ENCODE results near the gene PDE6D. TPM values are rescaled to one million over a fixed set of nuclear protein-coding genes. Genes with fewer than 3 reads are reported as not detected.

The PDE6D gene
- total RNA-seq, result 14.2 TPM

DNA sequence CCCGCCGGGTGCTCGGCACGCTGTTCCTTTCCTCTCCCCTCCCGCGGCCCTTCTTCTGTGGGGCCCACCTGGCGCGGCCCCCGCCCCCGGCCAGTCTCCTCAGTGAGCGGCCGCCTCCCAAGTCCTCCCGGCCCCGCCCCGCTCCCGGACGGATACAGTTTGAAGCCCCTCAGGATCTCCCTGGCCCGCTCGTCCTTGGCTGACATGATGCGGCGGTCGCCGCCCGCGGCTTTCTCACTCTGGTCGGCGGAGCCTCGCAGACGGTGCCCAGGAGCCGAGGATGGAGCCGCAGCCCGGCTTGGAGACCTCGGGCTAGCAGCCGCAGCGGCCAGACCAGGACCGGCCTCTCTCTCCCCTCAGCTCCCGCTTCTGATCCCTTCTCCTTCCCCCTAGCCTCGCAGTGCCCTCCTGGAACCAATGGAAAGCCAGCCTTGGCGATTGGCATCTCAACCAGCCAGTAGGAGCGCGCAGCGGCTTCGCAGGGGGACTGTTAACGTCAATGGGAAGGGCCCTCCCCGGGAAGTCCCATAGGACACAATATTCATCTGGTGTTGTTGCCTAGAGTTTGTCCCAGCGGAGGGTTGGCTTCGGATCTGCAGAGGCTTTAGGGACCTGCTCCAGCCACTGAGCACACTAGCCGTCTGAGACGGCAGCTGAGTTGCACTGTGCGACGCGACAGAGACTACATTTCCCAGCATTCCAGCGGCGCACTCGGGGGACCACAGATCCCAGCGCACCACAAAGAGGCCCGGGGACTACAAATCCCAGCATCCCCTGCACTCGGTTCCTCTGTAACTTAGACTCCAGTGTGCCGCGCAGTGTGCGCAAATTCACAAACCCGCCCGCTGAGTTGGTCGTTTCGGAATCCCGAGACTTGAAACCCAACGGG is at the start of gene PDE6D:
PDE6D (minus strand) TSS at position 374 of the 889 bp plus-strand sequence; CDS start at position 206, 168 bp downstream.
- peak; percentile 99 for DNase-seq

DNA sequence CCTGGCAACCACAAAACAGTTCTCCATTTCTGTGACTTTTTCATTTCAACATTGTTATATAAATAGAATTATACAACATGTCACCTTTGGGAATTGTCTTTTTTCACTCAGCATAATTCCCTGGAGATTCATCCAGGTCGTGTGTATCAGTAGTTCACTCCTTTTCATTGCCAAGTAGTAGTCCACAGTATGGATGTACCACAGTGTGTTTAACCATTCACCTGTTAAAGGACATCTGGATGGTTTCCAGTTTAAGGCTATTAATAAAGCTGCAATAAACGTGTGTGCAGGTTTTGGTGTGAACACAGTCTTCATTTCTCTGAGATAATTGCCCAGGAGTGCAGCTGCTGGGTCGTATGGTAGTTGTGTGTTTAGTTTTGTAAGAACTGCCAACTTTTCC is 40.8 kb upstream of the PDE6D start:
- DNase-seq, result no peak

DNA sequence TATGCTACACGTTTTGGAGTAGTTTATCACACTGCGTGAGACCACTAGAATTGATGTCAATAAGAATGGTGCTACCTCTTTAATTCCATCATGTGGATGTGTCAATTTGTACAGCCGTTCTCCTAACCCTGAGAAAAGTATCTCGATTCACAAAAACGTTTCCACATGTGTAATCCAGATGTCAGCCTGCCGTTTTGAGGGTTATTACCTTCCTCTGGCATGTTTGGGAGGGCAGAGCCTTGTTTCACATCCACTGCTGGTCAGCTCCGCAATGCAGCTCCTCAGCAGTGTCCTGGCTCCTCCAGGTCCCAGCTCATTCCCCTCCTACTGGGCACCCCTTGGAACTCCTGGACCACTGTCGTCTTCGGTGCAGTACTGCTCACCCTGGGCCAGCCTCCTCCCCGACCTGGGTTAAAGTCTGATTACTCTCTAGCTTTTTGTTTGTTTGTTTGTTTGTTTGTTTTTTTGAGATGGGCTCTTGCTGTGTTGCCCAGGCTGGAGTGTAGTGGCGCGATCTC is 39.8 kb upstream of the PDE6D start:
- DNase-seq, result no peak

DNA sequence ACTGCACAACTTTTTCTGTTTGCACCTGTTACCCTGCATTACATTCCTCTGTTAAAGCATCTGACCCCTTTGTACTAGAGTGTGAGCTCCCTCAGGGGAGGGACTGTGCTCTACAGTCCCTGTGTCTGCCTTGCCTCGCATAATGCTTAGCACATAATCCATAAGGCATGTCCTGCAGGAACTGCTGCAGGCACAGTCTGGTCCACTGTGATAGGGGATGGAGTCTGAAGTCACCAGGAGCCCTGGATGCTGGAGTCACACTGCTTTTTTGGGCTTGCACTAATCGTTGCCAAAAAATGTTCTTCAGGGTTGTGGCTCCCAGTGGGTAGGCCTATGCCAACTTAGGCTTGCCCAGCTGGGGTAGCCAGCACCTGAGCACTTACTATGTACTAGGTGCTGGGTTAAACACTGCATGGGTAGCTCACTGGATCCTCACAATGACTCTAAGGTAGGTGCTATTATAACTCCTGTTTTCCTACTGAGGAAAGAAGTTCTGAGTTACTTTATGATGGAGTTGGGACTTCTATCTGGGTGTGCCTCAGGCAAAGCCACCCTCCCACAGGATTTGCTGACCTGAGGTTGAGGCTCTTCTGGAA is 38.5 kb upstream of the PDE6D start:
- DNase-seq, result no peak

DNA sequence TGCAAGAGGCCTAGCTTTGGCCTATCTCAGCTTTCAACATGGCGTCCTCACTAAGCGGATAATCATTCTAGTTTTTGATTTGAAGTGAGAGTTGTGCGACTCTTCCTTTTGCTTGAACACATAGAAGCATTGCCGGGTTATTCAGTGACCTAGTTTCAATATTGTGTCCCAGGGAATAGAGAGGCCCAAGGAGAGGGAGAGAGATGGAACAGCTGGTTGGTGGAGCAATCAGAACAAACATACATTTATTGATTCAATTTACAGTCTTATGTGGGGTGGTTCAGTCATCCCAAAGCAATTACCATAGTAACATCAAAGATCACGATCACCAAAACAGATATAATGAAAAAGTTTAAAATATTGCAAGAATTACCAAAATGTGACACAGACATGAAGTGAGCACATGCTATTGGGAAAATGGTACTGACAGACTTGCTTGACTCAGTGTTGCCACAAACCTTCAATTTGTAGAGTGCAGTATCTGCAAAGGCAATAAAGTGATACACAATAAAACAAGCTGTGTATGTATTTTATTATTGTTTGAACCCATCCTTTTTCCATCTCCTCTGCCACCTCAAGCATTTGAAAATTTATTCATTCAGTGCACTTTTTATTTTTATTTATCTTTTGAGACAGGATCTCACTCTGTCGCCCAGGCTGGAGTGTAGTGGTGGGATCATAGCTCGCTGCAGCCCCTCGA is 35.4 kb upstream of the PDE6D start:
- DNase-seq, result no peak

DNA sequence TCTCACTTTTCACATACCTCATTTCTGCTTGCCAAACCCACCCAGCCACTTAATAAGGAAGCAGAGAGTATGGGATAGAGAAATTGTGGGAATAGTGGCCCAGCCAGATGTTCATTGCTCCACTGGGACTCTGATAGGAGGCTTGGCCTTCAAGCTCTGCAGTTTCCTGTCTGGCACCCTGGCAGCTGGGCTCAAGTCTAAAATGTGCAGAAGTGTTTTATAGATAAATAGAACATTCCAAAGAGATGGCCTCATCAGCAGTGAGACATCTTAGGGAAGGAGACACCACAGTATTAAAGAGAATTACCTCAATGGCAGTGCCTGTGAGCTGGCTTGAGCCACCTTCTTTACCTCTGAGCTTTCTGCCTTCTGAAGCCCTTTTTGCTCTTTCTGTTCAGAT is 29.8 kb upstream of the PDE6D start:
- no peak for DNase-seq

DNA sequence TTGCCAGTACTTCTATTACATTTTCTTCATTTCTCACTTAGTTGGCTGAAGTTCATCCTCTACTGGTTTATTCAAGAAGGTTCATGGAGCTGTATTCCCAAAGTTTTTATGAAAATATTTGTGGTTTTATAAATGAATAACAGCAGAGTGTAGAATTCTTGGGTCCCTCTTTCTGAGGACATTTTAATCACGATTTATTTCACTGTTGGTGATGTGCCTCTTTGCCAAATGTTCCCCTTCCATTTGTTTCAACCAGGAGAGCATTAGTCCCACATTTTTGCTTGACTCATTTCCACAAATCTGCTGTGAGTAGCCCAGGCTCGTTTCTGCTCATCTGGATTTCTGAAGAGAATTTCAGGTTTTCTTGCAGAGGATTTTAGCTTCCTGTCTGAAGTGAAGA is 25.9 kb upstream of the PDE6D start:
- DNase-seq, result peak; percentile 18

DNA sequence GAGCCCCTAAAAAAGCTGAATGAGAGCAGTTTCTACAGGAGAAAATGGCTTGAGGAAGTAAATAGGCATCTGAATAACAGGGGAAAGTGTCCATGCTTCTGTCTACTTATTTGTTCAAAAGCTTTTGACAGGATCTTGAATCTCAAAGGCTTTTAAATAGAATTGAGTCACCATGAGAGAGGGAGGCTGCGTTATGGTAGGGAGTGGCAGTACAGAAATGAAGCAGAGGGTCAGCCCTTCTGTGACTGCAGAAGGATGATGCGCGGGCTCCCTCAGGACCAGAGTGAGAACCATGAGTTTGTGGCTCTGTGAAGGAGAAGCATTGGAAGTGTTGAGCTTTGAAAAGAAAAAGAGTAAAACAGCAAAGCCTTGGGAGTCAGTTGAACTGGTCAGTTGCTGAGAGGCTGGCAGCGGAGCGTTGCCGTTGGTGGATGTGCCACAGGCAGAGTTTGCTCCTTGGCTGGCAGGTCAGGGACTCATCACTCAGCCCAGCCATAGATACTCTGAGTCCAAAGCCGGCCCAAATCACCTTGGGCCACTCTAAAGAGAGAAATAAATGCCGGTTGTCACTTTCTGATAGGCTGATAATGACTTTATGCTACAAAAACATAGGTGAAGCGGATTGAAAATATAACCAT is 22.5 kb upstream of the PDE6D start:
- DNase-seq, result no peak

DNA sequence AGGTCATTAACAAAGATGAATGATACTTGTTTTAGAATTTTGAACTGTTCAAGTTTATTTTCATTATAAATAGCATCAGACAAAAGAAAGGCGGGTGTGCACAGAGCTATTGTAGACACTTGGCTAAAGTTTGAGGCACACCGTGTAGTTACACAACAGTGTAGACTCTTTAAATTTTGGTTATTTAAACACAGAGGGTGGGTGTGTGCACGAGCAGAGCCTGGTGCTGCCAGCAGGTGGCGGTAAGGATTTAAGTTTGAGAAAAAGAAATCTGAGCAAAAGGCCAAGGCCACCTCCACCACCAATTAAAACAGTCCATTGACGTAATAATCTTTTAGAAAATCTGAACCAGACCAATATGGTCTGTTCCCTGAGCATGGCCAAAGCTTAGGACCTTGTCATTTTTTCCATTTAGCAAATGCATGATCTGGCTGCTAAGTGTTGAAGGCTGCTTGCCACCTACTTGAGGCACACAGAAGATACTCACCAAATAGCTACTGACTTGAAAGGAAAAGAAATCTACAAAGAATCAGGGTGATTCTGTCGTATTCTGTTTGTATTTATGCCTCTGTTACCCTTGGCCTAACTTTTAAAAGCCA is 19.5 kb upstream of the PDE6D start:
- no peak for DNase-seq

DNA sequence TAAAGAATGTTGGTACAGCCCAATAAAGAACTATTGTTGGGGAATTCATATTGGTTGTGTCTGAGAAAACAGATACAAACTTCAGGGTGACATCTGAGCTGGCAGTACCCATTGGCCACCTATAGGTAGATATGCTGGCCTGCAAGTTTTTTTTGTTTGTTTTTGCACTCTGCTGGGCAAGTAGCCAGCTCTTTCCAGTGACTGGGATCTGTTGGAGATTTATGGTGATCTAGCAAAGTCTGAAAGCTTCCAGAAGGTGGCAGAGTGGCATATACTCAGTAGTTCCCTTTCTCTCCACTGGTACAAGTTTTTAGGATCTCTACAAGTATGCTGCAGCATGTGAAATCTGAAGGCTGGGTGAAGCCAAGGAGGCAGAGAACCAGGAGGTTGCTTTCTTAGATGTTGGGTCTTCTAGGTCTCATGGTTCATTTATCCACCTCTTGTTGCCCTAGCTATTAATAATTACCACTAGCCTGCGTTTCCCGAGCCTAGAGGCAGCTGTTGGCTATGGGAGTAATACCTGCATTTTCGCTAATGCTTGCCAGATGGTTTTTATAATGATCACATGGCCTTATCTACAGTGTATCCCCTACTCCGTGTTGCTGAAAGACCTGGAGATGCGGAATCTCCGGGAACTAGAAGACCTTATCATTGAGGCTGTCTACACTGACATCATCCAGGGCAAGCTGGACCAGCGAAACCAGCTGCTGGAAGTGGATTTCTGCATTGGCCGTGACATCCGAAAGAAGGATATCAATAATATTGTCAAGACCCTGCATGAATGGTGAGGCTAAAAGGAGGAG is 14.6 kb upstream of the PDE6D start:
- no peak for DNase-seq

DNA sequence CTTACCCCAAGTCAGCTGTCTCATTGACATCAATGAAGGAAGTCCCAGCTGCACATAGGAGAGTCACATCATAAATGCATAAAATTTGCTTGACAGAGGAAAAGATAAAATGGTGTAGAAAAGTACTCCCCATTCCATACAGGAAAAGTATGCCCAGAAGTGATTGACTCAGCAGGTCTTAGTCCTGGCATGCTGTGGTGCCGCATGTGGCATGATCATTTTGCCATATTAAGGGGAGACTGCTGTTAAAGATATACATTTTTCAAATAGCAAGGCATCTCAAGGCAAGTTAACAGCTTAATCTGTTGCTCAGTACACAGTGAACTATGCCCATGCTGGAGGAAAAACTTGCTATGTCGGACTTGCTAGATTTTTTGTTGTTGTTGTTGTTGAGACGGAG is 13.3 kb upstream of the PDE6D start:
- no peak for DNase-seq

DNA sequence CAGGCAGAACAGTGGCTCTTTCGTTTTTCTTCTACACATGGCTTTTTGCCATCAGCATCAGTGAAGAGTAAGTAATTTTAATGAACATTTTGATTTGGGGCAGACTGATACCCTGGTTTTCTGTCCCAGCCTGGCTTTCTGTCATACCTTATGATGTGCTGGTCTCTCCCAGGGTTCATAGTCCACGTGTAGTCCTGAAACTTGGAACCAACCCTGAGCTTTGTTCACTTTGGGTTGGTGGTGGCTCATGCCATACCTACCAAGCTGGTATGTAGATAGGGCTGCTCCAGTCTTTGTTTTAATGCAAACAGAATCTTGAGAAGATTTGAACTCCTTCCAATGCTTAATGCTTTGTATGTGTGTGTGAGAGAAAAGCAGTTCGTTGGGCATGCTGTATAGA is 10.0 kb upstream of the PDE6D start:
- no peak for DNase-seq

DNA sequence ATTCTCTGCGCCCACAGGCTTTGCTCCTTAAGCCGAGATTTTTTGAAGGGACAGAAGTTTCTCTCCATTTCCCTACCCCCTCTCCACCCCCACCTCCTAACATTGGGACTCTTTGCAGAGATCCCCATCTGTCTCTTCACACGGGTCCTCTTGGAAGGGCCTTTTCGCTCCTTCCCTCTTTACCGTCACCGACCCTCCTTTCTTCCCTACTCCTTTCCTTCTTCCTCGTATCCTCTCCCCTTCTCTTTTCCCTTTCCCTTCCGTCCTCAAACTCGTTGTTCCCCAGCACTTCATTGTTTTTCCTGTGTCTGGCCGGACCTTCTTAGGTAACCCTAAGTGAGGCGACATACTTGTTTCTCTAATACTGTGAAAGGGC is 5.8 kb upstream of the PDE6D start:
- no peak for DNase-seq

DNA sequence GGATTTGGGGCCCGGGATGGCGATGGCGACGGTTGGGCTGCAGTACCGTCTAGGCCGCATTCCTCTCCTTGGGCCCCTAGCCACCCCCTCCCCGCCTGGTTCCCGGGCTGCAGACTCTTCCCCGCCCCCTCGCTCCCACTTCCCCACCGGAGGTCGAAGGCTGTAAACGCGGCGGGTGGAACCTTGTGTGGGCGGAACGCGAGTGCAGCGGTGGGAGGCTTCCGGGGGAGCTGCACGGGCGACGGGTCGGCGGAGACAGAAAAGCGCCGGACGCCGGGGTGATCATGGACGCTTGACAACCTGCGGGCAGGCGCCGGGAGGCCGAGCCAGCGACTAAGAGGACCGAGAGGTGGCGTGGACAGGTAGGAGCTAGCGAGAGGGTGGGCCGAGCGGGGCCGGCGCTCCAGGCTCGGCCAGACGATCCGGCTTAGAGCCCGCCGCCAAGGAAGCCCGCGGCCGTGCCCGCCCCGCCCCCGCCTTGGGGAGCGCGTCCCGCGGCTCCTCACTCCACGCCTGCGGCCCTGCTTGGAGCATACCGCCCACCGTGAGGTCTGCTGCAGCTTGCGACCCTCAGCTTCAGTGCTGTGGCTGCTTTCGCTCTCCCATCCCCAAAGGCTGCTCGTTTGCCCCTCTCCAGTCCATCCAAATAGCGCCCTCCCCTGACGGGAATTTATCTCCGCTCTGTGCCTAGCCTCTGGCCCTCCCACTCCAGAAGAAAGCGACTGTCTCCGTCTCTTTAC is 5.3 kb upstream of the PDE6D start, which contains the start of gene COPS7B:
COPS7B (plus strand) TSS at position 269 of the 740 bp plus-strand sequence. CDS start 2,126 bp downstream, outside the sequence.
- peak; percentile 74 for DNase-seq

DNA sequence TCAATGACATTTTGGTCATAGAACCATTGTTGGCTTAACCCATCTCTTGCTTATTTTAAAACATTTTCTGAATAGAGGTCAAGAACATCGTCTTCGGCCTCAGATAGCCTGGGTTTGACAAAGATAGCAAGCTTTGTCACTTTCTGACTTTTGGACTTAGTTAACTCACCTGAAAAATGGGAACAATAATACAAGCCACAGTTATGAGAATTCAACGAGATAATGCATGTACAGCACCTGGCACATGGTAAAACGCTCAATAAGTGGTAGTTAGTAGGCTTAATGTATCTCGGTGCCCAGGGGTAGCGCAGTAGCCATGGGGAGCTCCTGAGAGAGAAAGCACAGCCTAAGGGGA is 4.7 kb upstream of the PDE6D start:
- no peak for DNase-seq

DNA sequence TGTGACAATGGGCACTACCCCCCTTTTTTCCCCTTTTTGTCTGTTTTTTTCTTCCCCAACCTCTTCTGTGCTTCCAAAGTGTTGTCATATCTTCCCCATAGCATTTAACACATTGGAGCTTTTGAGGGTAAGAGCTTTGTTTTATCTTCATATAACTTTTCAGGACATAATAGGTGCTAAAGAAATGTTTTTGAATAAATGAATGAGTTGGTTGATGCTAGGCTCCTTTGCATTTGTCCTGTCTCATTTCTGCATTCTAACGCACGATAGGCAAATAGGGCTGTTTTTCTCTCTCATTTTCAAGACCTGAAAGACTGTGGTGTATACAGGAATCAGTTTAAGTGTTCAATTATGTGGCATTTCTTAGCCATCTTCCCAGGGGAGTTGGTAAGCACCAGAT is 4.3 kb upstream of the PDE6D start:
- no peak for DNase-seq

DNA sequence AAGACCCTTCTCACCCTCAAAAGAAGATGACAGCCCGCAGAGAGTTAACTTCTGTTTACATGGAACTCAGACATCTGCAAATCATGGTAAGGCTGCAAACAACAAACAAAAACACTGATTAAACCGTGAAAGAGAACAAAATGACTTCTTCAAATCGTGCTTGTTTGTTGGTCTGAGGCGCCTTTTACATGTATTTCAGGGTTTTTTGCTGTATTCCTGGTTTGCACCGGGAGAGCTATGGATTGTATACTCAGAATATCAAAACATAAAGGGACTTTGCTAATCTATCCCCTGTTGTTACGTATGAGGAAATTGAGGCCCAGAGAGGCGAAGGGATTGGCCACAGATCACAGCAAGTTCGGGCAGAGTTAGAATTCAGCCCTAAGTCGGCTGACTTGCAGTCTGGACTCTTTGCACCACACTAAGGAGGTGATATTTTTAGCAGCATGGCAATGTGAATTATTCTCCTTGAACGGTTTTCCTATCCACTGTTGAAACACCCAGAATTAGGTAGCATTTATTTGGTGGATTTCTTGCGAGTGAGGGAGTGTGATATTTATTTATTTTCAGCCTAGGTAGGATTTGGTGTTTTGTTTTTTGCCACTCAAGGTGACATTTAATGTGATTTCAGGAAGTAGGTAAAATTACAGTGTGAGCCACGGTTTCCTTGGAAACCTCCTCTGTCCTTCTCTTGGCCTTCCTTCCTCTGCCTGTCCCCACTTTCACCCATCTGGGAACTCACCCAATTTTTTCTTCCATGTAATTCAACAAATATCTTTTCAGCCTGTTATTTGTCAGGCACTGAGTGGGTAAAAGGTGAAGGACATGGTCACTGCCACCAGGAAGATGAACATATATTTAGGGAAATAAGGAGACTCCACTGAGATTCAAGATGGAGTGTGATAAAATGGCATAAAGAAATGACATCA is 980 bp upstream of the PDE6D start:
- peak; percentile 64 for DNase-seq

DNA sequence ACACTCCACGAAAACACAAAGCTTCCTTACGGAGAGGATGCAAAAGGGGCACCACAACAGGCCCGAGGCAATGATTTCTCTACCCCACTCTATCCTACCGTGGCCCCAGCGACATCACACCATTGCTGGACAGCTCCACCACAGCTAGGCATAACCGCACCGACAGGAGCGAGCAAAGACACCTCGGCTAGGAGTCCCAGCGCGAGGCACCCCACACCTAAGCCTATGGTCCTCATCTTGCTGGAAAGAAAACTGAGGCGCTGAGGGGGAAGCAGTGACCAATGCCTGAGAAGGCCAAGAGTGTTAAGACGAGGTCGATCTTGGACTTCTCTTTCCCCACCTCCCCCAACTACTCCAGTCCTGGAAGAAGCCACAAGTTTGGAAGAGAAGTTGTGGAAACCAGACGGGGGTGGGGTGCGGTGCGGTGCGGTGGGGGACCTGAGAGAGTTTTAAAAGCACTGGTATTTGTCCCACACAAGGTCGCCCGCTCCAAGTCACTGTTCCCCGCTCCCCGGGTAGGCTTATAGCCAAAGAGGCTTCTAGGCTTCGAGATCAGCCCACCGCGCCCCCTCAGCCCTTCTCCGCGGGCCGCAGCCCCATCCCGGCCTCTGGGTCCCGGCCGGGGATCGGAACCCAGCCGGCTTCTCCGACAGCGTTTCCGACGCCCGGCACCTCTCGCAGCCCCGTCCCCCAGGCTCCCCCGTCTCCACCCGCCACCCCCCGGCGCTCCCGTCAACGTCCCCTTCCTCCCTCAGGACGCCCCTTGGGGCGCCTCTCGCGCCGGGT is 766 bp downstream of the PDE6D start:
- DNase-seq, result no peak

Measured in skin of body (tissue), 2 donors.